ENCODE measurements around the gene SSRP1.
A peak's percentile ranks its signal among the peaks of the same experiment; 100 is the strongest.

The SSRP1 gene

GRCh38 chr11:57309106-57310059, 26.3 kb downstream of the SSRP1 start:
- Histone ChIP-seq H2BK15ac (ENCODE audit: low read depth, poor library complexity, severe bottlenecking) (no peak overlapping the region), H2AK5ac (ENCODE audit: low read length, severe bottlenecking) (peak overlapping the region; percentile 17), H2BK12ac (ENCODE audit: low read length in 2 of 2) (peak overlapping the region in 1 of 2 experiments; percentile 34), H3K4me3 (ENCODE audit: insufficient read depth in 1 of 2, low read depth in 1 of 2, low read length in 2 of 2) (peak overlapping the region in 1 of 2 experiments; percentile 67), H3K27ac (ENCODE audit: low read length, poor library complexity, severe bottlenecking) (no peak overlapping the region), H2AFZ (ENCODE audit: low read depth, low read length) (no peak overlapping the region), H3K14ac (ENCODE audit: low read length in 2 of 2) (no peak overlapping the region), H3K79me1 (replicated peaks; ENCODE audit: low read length, poor library complexity, severe bottlenecking) (peaks cover 54% of the 10 kb centered on the region), H2BK5ac (ENCODE audit: low read depth, low read length, poor library complexity, severe bottlenecking) (no peak overlapping the region), H4K91ac (ENCODE audit: low read length) (no peak overlapping the region), H3K27me3 (ENCODE audit: control insufficient read depth in 1 of 2, insufficient read depth in 1 of 2, low read length in 2 of 2) (no peaks in the 10 kb centered on the region), H3K9ac (ENCODE audit: low read length) (peak overlapping the region; percentile 85), H3K4ac (ENCODE audit: low read depth in 1 of 2, low read length in 2 of 2) (peak overlapping the region in 1 of 2 experiments; percentile 52), H2BK120ac (ENCODE audit: low read depth, low read length) (no peak overlapping the region), H3K18ac (ENCODE audit: low read depth in 1 of 2, low read length in 2 of 2) (no peak overlapping the region), H3K4me1 (ENCODE audit: control insufficient read depth, insufficient read depth, low read depth, low read length) (peaks cover 61% of the 10 kb centered on the region), H3K9me3 (ENCODE audit: control insufficient read depth, low read length) (no peaks in the 10 kb centered on the region), H3K23ac (ENCODE audit: low read length in 2 of 2) (no peak overlapping the region), H4K8ac (ENCODE audit: low read length) (peak overlapping the region; percentile 57), H3K36me3 (ENCODE audit: control insufficient read depth in 1 of 2, insufficient read depth in 2 of 2, low read depth in 1 of 2, low read length in 2 of 2) (peaks cover 60 to 79% of the 10 kb centered on the region in 2 experiments), H3K4me2 (ENCODE audit: low read length, poor library complexity, severe bottlenecking) (no peak overlapping the region)
- WGBS = 98% methylated on average over 24 of the region's 24 CpGs
- no peak for DNase-seq

- Histone ChIP-seq H3K4ac (ENCODE audit: low read depth in 1 of 2, low read length in 2 of 2) (no peak overlapping the region), H3K9ac (ENCODE audit: low read length) (peak overlapping the region; percentile 19), H3K9me3 (ENCODE audit: control insufficient read depth, low read length) (no peaks in the 10 kb centered on the region), H3K27me3 (ENCODE audit: control insufficient read depth in 1 of 2, insufficient read depth in 1 of 2, low read length in 2 of 2) (no peaks in the 10 kb centered on the region), H2BK15ac (ENCODE audit: low read depth, poor library complexity, severe bottlenecking) (no peak overlapping the region), H2BK5ac (ENCODE audit: low read depth, low read length, poor library complexity, severe bottlenecking) (no peak overlapping the region), H3K4me3 (ENCODE audit: insufficient read depth in 1 of 2, low read depth in 1 of 2, low read length in 2 of 2) (peak overlapping the region in 1 of 2 experiments; percentile 36), H3K18ac (ENCODE audit: low read depth in 1 of 2, low read length in 2 of 2) (no peak overlapping the region), H3K14ac (ENCODE audit: low read length in 2 of 2) (no peak overlapping the region), H3K23ac (ENCODE audit: low read length in 2 of 2) (no peak overlapping the region), H3K4me1 (ENCODE audit: control insufficient read depth, insufficient read depth, low read depth, low read length) (peaks cover 66% of the 10 kb centered on the region), H3K27ac (ENCODE audit: low read length, poor library complexity, severe bottlenecking) (no peak overlapping the region), H4K91ac (ENCODE audit: low read length) (peak overlapping the region; percentile 23), H3K36me3 (ENCODE audit: control insufficient read depth in 1 of 2, insufficient read depth in 2 of 2, low read depth in 1 of 2, low read length in 2 of 2) (peaks cover 60 to 73% of the 10 kb centered on the region in 2 experiments), H3K4me2 (ENCODE audit: low read length, poor library complexity, severe bottlenecking) (no peak overlapping the region), H2BK120ac (ENCODE audit: low read depth, low read length) (no peak overlapping the region), H4K8ac (ENCODE audit: low read length) (no peak overlapping the region), H2AK5ac (ENCODE audit: low read length, severe bottlenecking) (no peak overlapping the region), H3K79me1 (replicated peaks; ENCODE audit: low read length, poor library complexity, severe bottlenecking) (peaks cover 49% of the 10 kb centered on the region), H2AFZ (ENCODE audit: low read depth, low read length) (no peak overlapping the region), H2BK12ac (ENCODE audit: low read length in 2 of 2) (no peak overlapping the region)
- WGBS = 97% methylated on average over 10 of the region's 10 CpGs
- DNase-seq = no peak
Measured at GRCh38 chr11:57308426-57309060, 27.1 kb downstream of the SSRP1 start.

DNA sequence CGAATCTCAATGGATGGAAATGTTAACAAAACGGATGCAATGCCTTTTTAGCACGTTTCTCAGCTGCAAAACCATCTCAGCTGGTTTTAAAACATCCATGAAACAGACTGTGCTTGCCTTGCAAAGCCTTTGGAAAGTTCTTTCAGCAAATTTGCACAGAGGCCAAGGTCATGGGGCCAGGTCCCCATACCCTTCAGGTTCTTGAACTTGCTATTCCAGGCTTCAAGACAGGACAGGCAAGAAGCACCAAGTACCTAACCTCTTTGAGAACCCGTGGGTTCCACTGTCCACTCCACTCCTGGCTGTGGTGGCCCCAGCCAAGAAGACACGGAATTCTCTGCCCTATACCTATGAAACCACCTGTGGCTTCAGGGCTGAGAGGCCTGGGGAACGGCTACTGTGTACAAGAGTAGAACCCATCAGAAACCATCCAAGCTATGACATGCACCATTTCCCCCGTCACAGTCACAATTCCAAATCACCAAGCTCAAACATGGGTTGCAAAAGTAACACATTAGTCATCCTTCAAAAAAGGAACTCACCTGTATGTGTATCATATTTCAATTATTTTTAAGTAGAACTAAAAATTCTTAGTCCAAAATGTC, 27.9 kb downstream of the SSRP1 start:
- peaks cover 60 to 73% of the 10 kb centered on the region in 2 experiments for H3K36me3 ChIP-seq (ENCODE audit: control insufficient read depth in 1 of 2, insufficient read depth in 2 of 2, low read depth in 1 of 2, low read length in 2 of 2)
- H4K91ac ChIP-seq (ENCODE audit: low read length) = no peak overlapping the region
- H3K27me3 ChIP-seq (ENCODE audit: control insufficient read depth in 1 of 2, insufficient read depth in 1 of 2, low read length in 2 of 2) = no peaks in the 10 kb centered on the region
- no peak overlapping the region for H2BK12ac ChIP-seq (ENCODE audit: low read length in 2 of 2)
- H2BK15ac ChIP-seq (ENCODE audit: low read depth, poor library complexity, severe bottlenecking) = no peak overlapping the region
- H3K18ac ChIP-seq (ENCODE audit: low read depth in 1 of 2, low read length in 2 of 2) = no peak overlapping the region
- peaks cover 49% of the 10 kb centered on the region for H3K79me1 ChIP-seq (replicated peaks; ENCODE audit: low read length, poor library complexity, severe bottlenecking)
- H3K4me2 ChIP-seq (ENCODE audit: low read length, poor library complexity, severe bottlenecking) = no peak overlapping the region
- no peak overlapping the region for H3K4ac ChIP-seq (ENCODE audit: low read depth in 1 of 2, low read length in 2 of 2)
- peaks cover 65% of the 10 kb centered on the region for H3K4me1 ChIP-seq (ENCODE audit: control insufficient read depth, insufficient read depth, low read depth, low read length)
- H2BK120ac ChIP-seq (ENCODE audit: low read depth, low read length) = no peak overlapping the region
- peak overlapping the region in 1 of 2 experiments; percentile 14 for H3K23ac ChIP-seq (ENCODE audit: low read length in 2 of 2)
- no peak overlapping the region for H2AFZ ChIP-seq (ENCODE audit: low read depth, low read length)
- H3K14ac ChIP-seq (ENCODE audit: low read length in 2 of 2) = no peak overlapping the region
- H2AK5ac ChIP-seq (ENCODE audit: low read length, severe bottlenecking) = no peak overlapping the region
- peak overlapping the region in 1 of 2 experiments; percentile 29 for H3K4me3 ChIP-seq (ENCODE audit: insufficient read depth in 1 of 2, low read depth in 1 of 2, low read length in 2 of 2)
- no peak overlapping the region for H2BK5ac ChIP-seq (ENCODE audit: low read depth, low read length, poor library complexity, severe bottlenecking)
- DNase-seq = no peak
- no peak overlapping the region for H3K27ac ChIP-seq (ENCODE audit: low read length, poor library complexity, severe bottlenecking)
- H4K8ac ChIP-seq (ENCODE audit: low read length) = no peak overlapping the region
- no peaks in the 10 kb centered on the region for H3K9me3 ChIP-seq (ENCODE audit: control insufficient read depth, low read length)
- peak overlapping the region; percentile 20 for H3K9ac ChIP-seq (ENCODE audit: low read length)
- 96% methylated on average over 7 of the region's 7 CpGs for WGBS
